HUDEP-2 (cell line): ENCODE results near the gene GABBR2.
"Not testable (repeated sequence)": the region's sequence is repeated elsewhere in the genome, so short reads cannot be mapped to it uniquely, and the experiment has no call there.

ENCODE experiments used
- DNase-seq, 76 experiments: peaks; one replicate each; lab custom pipeline; 2025; ENCODE audit not compliant: unreplicated experiment in 76 of 76; lab: John Stamatoyannopoulos, UW

Gene GABBR2

GRCh38 chr9:98600631-98601030, 108.1 kb downstream of the GABBR2 start:
- DNase-seq, result no peak

- no peak for DNase-seq
Measured at GRCh38 chr9:98599566-98600216, 109.0 kb downstream of the GABBR2 start.

GRCh38 chr9:98598861-98599260, 109.9 kb downstream of the GABBR2 start:
- DNase-seq, result no peak

GRCh38 chr9:98597236-98597771, 111.4 kb downstream of the GABBR2 start:
- DNase-seq, result no peak

GRCh38 chr9:98596486-98596885, 112.2 kb downstream of the GABBR2 start:
- no peak for DNase-seq

GRCh38 chr9:98594546-98595160, 114.1 kb downstream of the GABBR2 start:
- DNase-seq, result no peak

- no peak for DNase-seq
Measured at GRCh38 chr9:98593354-98594253, 115.1 kb downstream of the GABBR2 start.

- no peak for DNase-seq
Measured at GRCh38 chr9:98591696-98592095, 117.0 kb downstream of the GABBR2 start.

- DNase-seq, result no peak
Measured at GRCh38 chr9:98590101-98590500, 118.6 kb downstream of the GABBR2 start.

- no peak for DNase-seq
Measured at GRCh38 chr9:98589102-98589501, 119.6 kb downstream of the GABBR2 start.

- DNase-seq, result not testable (repeated sequence)
Measured at GRCh38 chr9:98584853-98585438, 123.8 kb downstream of the GABBR2 start.

GRCh38 chr9:98584059-98584458, 124.7 kb downstream of the GABBR2 start:
- DNase-seq, result no peak

- no peak for DNase-seq
Measured at GRCh38 chr9:98583417-98583816, 125.3 kb downstream of the GABBR2 start.

- no peak for DNase-seq
Measured at GRCh38 chr9:98580956-98581355, 127.8 kb downstream of the GABBR2 start.

GRCh38 chr9:98579700-98580099, 129.0 kb downstream of the GABBR2 start:
- no peak for DNase-seq

- DNase-seq, result no peak
Measured at GRCh38 chr9:98577446-98577845, 131.3 kb downstream of the GABBR2 start.

GRCh38 chr9:98576859-98577258, 131.9 kb downstream of the GABBR2 start:
- DNase-seq, result no peak

- peak in 7 of 76 experiments; percentile 5 to 30 (median 16) for DNase-seq
Measured at GRCh38 chr9:98576354-98576753, 132.4 kb downstream of the GABBR2 start.

GRCh38 chr9:98575379-98576346, 133.1 kb downstream of the GABBR2 start:
- DNase-seq, result peak in 11 of 76 experiments; percentile 2 to 35 (median 17)
